Right atrium auricular region (tissue), 2 donors: ENCODE results near the gene KIAA0825. TPM values are rescaled to one million over a fixed set of nuclear protein-coding genes. Genes with fewer than 3 reads are reported as not detected.

Source experiments
- DNase-seq: peaks from one replicate; pipeline ENCODE4 v3.0.0-alpha.2; 2019; ENCODE audit warnings: low spot score
- H3K27ac ChIP-seq, 2 donors: fragments of 200-600 bp; sonication (generic); 1 replicate in 1 of 2; 2 replicates in 1 of 2; pipeline ENCODE4 v1.5.1; 2016 to 2019
- H3K27me3 ChIP-seq, 2 donors: fragments of 200-600 bp; sonication (generic); one replicate each; pipeline versions ENCODE4 v1.5.1 to v1.6.0; 2017 to 2019
- H3K36me3 ChIP-seq: fragments of 200-600 bp; sonication (generic); one replicate; pipeline ENCODE4 v1.5.1; 2016
- H3K4me1 ChIP-seq, 2 donors: fragments of 200-600 bp; sonication (generic); one replicate each; pipeline versions ENCODE4 v1.5.1 to v1.6.0; 2017 to 2019
- H3K4me3 ChIP-seq, 2 donors: fragments of 200-600 bp; sonication (generic); 1 replicate in 1 of 2; 2 replicates in 1 of 2; pipeline ENCODE4 v1.5.1; 2017 to 2019; ENCODE audit warnings: mild to moderate bottlenecking in 1 of 2, moderate library complexity in 1 of 2
- H3K9me3 ChIP-seq, 2 donors: fragments of 200-600 bp; sonication (generic); one replicate each; pipeline ENCODE4 v1.5.1; 2019
- CTCF ChIP-seq, 2 donors: fragments of 200-600 bp; sonication (generic); IDR thresholded peaks; one replicate each; pipeline ENCODE4 v1.5.1; 2019; ENCODE audit warnings: antibody characterized with exemption in 2 of 2
- total RNA-seq, 2 donors: library from RNA; depleted of rRNA; stranded (reverse); fragments of >200 nt; gene quantifications; one replicate each; pipeline ENCODE4 v1.1.0, GENCODE V29; 2016

KIAA0825 gene
- total RNA-seq, 2 donors from 2014 or later, result 2.4 to 4.3 TPM

GRCh38 chr5:94326586-94326985 lies 291.8 kb downstream of the KIAA0825 start:
- Histone ChIP-seq H3K4me1 (no peaks in the 10 kb centered on the region), H3K27ac (no peak overlapping the region), H3K9me3 (peaks cover 0 to 23% of the 10 kb centered on the region in 2 donors), H3K27me3 (no peaks in the 10 kb centered on the region), H3K36me3 (no peaks in the 10 kb centered on the region), H3K4me3 (no peak overlapping the region)
- no peak for DNase-seq
- TF ChIP-seq CTCF (IDR thresholded peaks at IDR 0.05), result no peak

GRCh38 chr5:94316916-94317838 lies 301.2 kb downstream of the KIAA0825 start:
- Histone ChIP-seq H3K4me3 (no peak overlapping the region), H3K4me1 (no peaks in the 10 kb centered on the region), H3K27ac (no peak overlapping the region), H3K36me3 (no peaks in the 10 kb centered on the region), H3K9me3 (no peaks in the 10 kb centered on the region), H3K27me3 (no peaks in the 10 kb centered on the region)
- no peak for TF ChIP-seq CTCF (IDR thresholded peaks at IDR 0.05)
- no peak for DNase-seq

- H3K27me3 ChIP-seq, result no peaks in the 10 kb centered on the region
- H3K9me3 ChIP-seq, result no peaks in the 10 kb centered on the region
- no peaks in the 10 kb centered on the region for H3K4me1 ChIP-seq
- no peak for TF ChIP-seq CTCF (IDR thresholded peaks at IDR 0.05)
- no peaks in the 10 kb centered on the region for H3K36me3 ChIP-seq
- H3K27ac ChIP-seq, result no peak overlapping the region
- no peak overlapping the region for H3K4me3 ChIP-seq
- DNase-seq, result no peak
Observed at GRCh38 chr5:94314460-94315131, 303.8 kb downstream of the KIAA0825 start.

GRCh38 chr5:94313696-94314095 lies 304.7 kb downstream of the KIAA0825 start:
- Histone ChIP-seq H3K9me3 (no peaks in the 10 kb centered on the region), H3K4me3 (no peak overlapping the region), H3K27ac (no peak overlapping the region), H3K27me3 (no peaks in the 10 kb centered on the region), H3K4me1 (no peaks in the 10 kb centered on the region), H3K36me3 (no peaks in the 10 kb centered on the region)
- DNase-seq, result no peak
- TF ChIP-seq CTCF (IDR thresholded peaks at IDR 0.05), result no peak

- H3K27ac ChIP-seq, result no peak overlapping the region
- no peaks in the 10 kb centered on the region for H3K4me1 ChIP-seq
- H3K36me3 ChIP-seq, result no peaks in the 10 kb centered on the region
- no peaks in the 10 kb centered on the region for H3K9me3 ChIP-seq
- no peak overlapping the region for H3K4me3 ChIP-seq
- TF ChIP-seq CTCF (IDR thresholded peaks at IDR 0.05), result no peak
- H3K27me3 ChIP-seq, result no peaks in the 10 kb centered on the region
- no peak for DNase-seq
Observed at GRCh38 chr5:94313188-94313587, 305.2 kb downstream of the KIAA0825 start.
